Kidney tubule cell (primary cell): Measurements from ENCODE around the gene RASAL2.

Source experiments
- DNase-seq: peaks from one replicate; pipeline ENCODE4 v3.0.0-alpha.2; 2018; ENCODE audit warnings: low spot score

Gene RASAL2

DNA sequence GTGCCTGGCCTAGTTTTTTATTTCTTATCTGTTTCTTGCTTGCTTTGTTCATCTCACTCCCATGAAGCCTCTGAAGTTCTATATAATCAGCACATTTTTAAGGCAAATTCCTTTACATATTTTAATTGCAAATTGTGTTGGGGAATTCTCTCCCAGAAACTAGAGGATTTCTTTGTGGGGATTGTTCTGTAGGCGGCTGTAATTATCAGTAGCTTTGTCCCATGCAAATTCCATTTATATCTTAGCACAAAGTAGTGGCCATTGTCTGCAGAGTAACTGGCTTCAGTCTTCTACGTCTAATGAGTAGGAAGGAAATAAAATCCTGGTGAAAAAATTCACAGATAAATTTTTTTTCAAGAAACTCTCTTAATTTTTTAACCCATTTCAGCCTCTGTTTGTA, 367.2 kb downstream of the RASAL2 start:
- no peak for DNase-seq

DNA sequence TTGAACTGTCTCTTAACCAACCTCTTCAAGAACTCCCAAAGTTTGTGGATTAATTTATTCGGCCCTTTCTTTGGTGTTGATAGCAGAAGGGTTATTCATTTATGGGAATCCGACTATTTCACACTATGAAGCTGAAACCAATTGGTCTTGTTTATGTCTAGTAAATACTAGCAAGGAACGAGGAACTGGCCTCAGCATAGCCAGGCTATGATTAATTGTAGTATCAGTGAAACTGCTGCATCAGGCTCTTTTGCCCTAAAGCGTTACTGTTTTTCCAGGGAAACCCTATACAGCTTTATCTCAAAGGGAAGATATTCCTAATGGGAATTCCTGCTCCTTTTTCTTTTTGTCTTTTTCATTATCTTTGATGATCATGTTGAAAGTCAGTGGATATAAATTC, 367.8 kb downstream of the RASAL2 start:
- peak; percentile 80 for DNase-seq

DNA sequence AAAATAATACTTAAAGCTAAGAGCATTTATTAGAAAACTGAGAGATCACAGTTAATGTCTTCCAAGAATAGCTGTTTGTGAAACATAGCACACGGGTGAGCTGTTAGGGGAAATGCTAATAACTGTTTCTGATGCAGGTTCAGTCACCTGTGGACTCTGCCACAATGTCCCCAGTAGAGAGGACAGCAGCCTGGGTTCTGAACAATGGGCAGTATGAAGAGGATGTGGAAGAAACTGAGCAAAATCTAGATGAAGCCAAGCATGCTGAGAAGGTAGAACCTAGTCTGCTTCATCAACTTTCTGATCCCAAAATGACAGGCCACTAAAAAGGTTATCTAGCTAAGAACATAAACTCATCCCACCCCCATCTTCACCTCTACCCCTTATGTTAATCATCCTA, 370.2 kb downstream of the RASAL2 start:
- no peak for DNase-seq

DNA sequence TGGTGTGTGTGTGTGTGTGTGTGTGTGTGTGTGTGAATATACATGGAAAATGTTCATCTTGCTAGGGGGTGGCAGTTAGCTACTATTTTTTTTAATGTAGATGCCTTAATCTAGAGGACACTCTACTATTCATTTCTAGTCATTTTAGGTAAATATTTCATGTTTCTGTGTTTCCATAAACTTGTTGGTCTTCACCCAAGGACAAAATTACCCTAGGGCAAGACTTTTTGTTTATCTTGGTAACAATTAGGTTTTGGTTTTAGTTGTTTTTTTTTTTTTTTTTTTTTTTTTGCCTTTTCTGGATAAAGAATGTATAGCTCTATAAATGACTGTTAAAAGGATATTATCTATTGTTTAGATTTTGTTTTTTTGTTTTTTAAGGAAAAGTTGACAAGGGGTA, 370.7 kb downstream of the RASAL2 start:
- no peak for DNase-seq

DNA sequence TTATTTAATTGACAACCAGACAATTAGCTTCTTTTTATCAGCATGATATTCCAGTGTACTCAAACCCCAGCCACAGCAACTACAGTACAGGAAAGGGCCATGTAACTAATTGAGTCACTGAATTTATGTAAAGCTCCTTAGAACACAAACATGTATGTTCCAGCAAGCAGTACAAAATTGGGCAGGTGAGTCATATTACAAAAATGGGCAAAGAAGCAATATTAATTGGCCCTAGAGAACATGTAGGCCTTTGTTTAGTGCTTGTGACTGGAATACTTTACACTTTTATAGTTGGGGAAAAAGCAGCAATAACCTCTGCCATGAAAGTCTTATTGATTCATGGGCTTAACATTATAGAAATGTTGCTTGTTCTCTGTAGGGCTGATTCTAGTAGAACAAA, 371.1 kb downstream of the RASAL2 start:
- DNase-seq, result peak; percentile 38

DNA sequence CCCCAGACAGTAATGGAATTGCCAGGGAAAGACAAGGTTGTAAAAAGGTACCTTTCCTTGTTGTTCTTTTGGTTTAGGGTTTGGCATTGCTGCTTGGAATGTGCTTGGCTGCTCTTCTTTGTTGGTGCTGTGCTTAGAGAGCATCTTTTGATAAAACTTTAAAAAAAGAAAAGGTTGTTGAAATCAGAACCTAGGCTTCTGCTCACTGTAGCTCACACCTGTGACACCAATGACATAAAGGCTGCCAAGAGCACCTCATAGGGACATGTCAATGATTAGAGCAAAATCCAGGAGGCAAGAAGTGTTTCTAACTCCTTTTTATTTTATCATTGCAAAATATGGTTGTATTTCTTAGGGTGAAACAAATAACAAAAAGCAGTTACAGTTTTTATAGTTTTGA, 373.9 kb downstream of the RASAL2 start:
- no peak for DNase-seq

DNA sequence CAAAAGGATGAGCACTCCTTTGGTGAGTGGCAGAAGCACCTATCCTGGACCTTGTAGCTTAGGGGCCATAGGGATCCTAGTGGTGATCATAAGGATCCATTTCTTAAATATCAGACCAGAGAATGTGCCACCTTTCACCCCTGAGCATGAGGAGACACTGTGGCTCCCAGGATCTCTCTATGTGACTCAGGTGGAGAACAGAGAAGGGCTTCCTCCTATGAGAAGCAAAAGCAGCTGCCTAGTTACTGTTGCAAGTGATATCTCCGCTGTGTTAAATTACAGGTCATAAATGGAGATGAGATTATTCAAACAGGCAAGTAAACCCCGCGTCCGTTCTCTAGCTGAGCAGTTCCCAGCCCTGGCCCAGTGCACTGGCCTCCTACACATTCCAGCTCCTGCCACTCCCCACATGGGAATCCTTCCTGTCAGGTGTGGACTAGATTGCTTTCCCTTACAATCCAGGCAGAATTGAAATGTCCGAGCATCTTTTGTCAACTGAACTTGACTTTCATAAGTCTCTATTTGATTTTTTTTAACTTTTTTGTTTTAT, 376.6 kb downstream of the RASAL2 start:
- peak; percentile 51 for DNase-seq

DNA sequence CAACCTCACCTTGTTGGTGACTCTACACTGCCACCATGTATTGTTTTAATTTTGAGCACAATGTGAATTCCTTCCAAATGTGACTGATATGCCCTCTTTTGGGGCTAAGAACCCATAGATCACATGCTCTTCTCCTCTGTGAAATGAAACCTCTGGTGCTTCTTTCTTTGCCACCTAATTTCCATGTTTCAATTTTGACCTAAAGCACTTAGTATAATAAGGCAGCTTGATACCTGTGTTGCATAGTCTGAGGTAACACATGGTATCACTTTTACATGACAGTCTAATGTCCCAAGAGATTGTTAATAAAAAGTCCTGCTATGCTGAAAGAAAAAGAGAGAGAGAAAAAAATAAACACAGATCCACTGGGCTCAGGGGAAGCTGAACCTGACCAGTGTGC, 378.6 kb downstream of the RASAL2 start:
- no peak for DNase-seq

DNA sequence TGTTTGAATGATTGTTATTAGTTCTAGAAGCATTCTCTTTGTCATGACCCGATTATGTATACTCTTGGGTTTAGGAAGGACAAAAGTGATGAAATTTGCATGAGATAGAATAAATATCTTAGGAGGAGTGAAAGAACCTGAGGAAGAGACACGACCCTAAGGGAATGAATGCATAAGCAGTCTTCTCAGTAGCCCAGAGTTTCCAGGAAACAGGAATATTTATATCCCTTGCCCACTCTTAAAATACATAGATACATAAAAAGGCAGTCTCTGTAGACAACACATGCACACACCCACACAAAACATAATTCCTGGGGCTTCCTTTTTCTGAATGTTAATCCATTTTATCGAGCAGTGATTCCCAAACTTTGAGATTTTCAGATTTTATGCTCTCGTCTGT, 383.5 kb downstream of the RASAL2 start:
- no peak for DNase-seq

DNA sequence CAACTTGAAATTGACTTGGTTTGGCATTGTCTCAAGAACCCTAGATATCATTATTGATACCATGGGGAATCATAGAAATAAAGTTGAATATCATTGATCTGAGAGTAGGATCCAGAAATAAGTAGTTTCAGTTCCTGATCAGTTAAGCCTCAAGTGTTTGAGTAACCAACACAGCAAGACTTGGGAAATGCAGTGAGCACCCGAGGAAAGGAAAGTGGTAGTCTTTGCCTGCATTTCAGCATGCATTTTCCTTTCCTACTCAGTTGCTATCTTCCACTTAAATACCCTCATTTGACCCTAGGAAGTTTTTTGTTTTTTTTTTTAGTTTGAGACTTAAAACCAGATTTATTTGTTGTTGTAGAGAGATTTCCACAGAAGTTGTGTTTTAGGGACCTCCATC, 383.9 kb downstream of the RASAL2 start:
- no peak for DNase-seq

DNA sequence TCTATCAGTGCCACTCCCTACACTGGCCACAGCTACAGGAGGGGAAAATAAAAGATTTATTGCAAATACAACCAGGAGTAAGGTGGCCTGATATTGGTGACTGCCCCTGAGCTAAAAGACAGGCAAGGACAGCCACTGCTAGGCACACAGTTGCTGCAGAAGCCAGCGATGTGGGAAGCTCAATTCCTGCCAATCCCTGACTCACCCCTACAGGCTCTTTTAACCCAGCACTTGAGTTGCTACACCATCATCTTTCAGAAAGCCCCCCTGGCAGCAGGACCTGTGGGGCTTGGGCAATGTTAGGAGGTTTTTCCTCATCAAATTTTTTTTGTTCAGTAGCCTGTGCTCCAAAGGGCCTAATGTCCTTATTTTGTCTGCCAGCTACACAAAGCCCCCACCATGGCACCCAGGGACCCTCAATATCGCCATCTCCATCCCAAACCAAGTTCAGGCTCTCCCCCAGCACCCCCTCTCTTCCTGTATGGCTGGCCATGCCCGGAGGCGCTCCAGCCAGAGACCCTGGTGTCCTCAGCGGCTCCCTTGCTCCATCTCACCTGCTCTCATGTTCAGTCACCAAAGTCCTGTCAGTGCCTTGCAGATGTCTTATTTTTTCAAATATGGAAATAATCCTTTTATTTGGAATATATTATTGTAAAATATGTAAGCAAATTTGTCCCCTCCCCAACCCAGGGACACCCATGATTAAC, 389.5 kb downstream of the RASAL2 start:
- DNase-seq, result no peak

DNA sequence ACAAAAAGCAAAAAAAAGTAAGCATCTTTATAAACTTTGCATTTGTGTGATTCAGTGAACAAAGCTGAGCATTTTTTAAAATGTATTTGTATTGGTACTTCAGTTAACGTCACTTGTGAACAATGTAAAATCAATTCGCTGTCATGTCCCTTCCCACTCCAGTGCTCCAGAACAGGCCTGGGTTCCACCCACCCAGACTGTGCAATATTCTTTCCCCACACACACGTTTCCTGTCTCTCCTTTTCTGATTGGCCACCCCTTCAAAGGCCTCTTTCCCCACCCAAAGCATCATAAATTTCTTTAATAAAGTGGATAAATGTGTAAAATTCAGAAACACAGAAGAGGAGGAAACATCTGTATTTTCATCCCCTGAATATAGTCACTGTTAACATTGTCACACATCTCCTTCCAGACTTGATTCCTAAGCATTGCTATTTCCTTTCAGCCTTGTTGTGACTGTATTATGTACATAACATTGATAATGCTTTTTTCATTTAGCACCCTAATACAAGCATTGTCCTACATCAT, 390.9 kb downstream of the RASAL2 start:
- no peak for DNase-seq

DNA sequence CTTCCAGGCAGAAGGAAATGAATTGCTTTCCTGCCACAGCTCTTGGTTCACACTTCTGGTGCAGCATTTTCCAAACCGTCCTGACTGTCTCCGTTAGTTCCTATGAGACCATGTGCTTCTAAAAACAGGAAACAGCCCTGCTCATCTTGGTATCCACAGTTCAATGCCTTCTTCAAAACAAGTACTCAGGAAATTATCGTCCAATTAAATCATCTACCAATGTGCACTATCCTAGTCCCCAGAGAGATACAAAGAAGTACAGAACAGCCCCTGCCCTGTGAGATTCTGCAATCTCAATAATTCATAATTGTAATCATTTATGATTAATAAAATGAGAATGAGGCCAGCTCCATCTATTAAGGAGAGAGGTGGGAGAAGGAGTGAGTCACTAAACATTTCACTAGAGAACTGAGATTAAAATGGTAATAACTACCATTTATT, 391.7 kb downstream of the RASAL2 start:
- no peak for DNase-seq

DNA sequence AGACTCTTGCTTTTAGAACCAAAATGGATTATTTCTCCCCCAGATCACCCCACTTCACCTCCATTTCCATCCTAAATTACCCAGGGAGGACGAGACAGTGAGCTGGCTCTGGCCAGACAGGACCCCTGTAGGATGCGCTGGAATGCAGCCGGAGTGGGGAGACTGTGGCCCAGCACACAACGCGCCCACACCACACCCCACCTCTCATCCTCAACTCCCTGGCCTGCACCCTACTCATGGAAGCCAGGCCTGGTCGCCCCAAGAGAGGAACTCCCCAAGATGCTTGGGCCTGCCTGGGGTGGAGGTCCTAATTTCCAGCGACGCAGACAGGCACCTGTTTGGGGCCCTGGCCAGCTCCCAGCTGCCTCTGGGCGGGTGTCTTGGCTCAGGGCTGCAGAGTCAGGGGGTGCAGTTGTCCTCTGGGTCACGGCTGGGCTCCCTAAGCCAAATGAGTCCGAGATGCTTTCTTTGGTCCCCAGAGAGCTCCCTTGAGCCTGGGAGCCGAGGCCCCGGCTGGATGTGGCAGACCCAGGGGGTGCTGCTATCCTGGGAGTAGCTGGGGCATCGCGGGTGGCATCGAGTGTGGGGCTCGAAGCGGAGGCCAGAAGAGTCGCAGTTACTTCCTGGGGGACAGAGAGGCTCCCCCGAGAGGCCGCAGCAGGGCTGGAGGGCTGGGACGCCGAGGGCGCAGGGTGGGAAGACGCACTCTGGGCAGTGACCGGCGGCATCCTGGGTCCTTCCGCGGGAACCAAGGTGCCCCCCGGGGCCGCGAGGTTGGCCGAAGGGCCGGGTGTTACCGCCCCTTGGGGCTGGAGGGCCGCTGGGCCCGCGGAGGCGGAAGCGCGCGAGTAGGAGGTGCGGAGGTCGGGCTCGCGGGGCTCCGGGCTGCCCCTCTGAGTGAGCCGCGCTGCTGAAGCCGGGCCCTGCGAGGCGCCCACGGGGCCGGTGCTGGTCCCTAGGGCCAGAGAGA, 392.5 kb downstream of the RASAL2 start:
- DNase-seq, result no peak

DNA sequence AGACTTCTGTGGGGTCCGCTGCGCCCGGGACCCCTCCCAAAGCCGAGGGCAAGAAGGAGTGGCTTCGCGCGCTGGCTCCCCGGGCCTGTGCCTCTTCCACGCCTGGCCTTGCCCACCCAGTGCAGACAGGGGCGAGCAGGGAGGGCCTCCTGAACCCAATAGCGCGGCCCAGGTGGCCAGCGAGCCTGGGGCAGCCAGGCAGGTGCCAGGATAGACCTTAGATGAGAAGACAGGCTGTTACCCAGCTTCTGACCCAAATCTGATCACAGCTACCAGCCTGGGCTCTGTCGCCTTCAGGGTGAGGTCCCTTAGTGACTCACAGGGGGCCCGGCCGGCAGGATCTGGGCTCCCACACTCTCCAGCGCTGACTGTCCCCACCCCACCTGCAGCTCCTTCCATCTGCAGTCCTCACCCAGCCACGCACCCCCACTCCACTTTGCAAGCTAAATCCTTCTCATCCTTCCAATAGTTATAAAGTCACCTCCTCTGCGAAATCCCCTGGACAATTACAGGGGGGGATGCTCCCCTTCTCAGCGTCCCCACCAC, 393.2 kb downstream of the RASAL2 start:
- DNase-seq, result no peak

DNA sequence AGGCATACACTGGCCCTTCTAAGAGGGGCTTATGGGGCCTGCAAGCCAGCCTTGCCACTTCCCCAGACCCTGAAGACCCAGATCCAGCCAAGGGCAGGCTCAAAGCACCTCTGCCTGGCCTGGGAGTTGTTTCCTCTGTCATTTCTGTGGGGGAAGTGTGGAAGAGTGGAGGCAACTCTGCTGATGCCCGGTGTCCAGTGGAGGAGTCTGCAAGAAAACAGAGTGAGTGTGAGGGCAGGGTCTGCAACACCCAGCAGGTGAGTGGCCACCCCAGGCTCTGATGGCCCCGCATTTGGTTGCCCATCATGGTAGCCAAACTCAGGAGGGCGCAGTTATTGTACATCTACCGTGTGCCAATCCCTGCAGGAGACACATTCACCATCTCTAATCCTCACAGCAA, 394.5 kb downstream of the RASAL2 start:
- DNase-seq, result no peak

DNA sequence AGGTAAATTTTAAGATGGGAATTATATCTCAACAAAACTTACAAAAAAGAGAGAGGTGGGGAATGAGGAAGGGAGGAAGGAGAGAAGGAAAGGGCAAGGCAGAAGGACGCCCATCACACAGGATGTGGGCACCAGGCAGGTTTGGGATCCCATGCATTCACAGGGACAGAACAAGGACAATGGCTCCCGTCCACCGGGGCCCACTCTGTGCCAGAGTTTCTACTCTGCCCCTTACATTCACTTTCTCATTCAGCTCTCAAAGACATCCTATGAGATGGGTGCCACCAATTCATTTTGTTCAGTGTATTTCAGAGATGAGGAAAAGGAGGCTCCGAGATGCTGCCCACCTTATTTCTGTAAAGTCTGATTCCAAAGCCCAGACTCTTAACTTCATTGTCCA, 395.5 kb downstream of the RASAL2 start:
- no peak for DNase-seq

DNA sequence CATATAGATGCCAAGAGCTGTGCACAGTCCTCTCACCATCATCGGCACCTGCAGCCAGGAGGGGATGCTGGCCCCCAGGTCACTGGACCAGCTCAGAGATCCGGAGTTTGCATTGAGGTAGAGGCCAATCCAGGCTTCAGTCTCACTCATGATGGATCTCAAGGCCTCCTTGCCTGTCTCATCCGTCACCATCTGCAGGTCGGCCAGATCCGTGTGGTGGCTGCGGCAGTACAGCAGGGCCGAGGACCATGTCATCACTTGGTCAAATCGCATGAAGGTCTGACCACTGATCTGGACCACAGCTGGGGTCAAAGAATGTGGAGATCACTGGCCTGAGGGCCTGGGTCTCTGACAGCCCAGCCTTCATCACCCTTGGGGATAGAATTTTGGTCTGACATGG, 396.2 kb downstream of the RASAL2 start:
- DNase-seq, result no peak

DNA sequence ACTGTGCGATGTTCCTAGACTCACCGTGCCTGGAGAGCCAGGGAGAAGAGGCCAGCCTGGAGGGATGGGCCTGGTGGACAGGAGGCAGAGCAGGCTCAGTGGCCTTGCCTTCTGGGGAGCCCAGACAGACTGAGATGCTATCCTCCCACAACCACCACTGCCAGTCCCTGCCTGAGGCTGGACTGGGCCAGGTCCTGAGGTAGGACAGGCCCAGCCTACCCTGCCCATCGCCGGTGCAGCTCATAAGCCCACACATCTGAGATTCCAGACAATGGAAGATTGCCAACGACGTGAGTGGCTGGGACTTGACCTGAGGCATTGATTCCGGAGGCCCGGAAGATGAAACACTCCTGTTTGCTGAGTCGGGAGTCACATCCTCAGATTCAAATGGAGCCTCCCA, 397.1 kb downstream of the RASAL2 start:
- no peak for DNase-seq

DNA sequence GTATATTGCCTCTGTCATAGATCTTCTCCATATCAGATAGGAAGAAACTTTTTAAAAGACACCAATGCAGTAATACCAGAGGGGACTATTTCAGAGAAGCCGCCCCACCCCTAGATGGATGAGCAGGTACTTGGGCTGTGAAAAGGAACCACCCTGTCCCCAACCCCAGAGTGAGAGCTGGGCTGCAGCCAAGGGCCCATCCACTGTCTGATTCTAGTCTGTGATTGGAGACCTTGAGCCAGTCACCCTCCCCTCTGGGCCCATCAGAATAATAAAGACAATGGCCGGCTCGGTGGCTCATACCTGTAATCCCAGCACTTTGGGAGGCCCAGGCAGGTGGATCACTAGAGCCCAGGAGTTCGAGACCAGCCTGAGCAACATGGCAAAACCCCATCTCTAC, 397.8 kb downstream of the RASAL2 start:
- DNase-seq, result no peak

DNA sequence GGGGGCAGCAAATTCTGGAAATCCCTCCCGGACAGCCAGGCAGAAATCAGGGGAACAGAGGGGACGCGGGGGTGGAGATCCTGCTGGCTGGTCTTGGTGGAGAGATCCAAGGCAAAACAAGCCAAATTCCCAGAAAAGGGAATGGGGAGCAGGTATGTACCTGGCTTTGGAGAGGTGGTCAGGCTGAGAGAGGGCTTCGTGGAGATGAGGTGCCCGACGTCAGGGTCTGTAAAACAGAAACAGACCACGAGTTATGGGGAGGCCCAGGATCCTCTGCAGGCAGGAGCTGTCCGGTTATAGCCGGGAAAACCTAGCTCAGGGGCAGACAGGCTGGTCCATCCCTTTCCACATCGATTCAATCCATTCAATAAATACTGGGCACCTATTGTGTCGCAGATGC, 398.4 kb downstream of the RASAL2 start:
- DNase-seq, result no peak

DNA sequence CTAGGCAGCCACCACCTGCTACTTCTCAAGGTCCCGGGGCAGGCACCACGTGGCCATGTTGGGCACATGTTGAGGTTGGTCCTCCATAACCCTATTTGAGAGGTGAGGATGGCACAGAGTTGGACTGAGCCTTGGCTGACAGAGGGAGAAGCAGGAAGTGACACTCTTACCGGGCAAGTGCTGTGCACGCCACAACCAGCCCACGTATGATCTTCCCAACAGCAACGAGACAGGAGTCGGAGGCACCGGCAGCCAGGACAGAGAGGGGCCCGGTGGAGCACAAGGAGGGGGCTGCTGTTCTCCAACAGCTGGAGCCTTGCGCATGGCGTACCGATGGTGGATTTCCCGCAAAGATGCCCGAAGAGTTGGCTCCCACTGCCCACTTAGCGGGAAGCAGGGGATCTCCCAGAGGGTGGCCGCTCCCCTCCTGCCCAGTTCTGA, 399.4 kb downstream of the RASAL2 start:
- no peak for DNase-seq
